SJCRH30 (cell line): Measurements from ENCODE around the gene FER1L5. TPM values are rescaled to one million over a fixed set of nuclear protein-coding genes. Genes with fewer than 3 reads are reported as not detected.

Experiments
- DNase-seq, 2 experiments: peaks; one replicate each; pipeline ENCODE4 v3.0.0-alpha.2; 2015 to 2020
- H3K27ac ChIP-seq: fragments of 250-450 bp; sonication (Bioruptor Pico); 2 replicates; pipeline ENCODE4 v1.5.1; 2020; ENCODE audit warnings: mild to moderate bottlenecking, moderate library complexity
- H3K27me3 ChIP-seq: fragments of 250-450 bp; sonication (Bioruptor Pico); 2 replicates; pipeline ENCODE4 v1.5.1; 2020; ENCODE audit warnings: mild to moderate bottlenecking, moderate library complexity
- H3K36me3 ChIP-seq: fragments of 250-450 bp; sonication (Bioruptor Pico); 2 replicates; pipeline ENCODE4 v1.5.1; 2020; ENCODE audit warnings: mild to moderate bottlenecking, moderate library complexity
- H3K4me1 ChIP-seq: fragments of 250-450 bp; sonication (Bioruptor Pico); 2 replicates; pipeline ENCODE4 v1.5.1; 2020; ENCODE audit warnings: mild to moderate bottlenecking, moderate library complexity
- H3K4me3 ChIP-seq: fragments of 250-450 bp; sonication (Bioruptor Pico); 2 replicates; pipeline ENCODE4 v1.5.1; 2020; ENCODE audit warnings: mild to moderate bottlenecking, moderate library complexity
- H3K9me3 ChIP-seq: fragments of 250-450 bp; sonication (Bioruptor Pico); replicated peaks from 2 replicates; pipeline ENCODE4 v1.5.1; 2020; ENCODE audit warnings: mild to moderate bottlenecking, moderate library complexity
- total RNA-seq: library from RNA; depleted of rRNA; stranded (reverse); fragments of >200 nt; shearing (Covaris generic); gene quantifications from 2 replicates; pipeline ENCODE4 v1.2.3, GENCODE V29; 2014; rRNA removed

The FER1L5 gene
- 0.04 TPM in 1 of 2 replicates, not detected in the other for total RNA-seq

DNA sequence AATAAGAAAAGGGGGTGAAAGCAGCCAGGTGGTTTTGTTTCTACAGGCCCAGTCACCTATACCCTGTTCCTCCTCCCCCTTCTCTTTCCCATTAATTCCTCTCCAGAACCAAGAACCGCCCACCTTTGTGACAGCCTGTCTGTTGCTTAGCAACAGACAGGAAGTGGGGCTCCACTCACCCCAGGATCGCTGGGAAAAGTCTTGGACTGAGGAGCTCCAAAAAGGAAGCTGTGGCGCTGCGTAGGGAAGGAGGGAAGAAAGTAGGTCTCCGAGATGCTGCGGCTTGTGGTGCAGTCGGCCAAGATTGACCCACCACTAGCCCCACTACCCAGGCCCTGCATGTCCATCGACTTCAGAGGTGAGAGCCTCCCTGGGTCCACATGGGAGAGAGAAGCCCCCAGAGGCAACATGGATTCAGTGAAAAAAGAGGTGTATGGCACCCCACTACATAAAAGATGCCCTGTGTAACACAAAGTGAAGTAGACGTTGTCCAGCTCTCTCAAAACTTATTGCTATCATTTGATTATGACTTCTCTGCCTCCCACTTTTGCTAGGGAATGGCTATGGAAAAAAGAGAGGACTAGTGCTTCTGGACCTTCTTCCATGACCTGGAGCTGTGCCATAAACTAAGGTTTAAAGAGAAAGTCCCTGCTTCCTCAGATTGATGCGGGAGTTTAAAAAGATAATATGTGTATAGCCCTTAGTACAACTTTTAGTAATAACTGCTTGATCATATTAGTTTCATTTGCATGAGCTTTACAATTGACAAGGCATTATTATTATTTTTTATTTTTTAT is at the start of gene FER1L5:
Gene FER1L5 (plus strand): TSS at position 201 of the 797 bp plus-strand sequence. CDS start 73 bp downstream, at position 274.
- Histone ChIP-seq H3K36me3 (no peaks in the 10 kb centered on the region), H3K27ac (no peak within 1 kb of the TSS), H3K4me3 (peak within 1 kb of the TSS; percentile 34), H3K27me3 (no peaks in the 10 kb centered on the region), H3K9me3 (no peaks in the 10 kb centered on the region), H3K4me1 (no peaks in the 10 kb centered on the region)
- DNase-seq, result peak; percentile 44 to 55

- no peaks in the 10 kb centered on the region for H3K4me1 ChIP-seq
- H3K36me3 ChIP-seq, result peaks cover 61% of the 10 kb centered on the region
- DNase-seq, result no peak
- no peak overlapping the region for H3K27ac ChIP-seq
- no peak overlapping the region for H3K4me3 ChIP-seq
- H3K9me3 ChIP-seq, result no peaks in the 10 kb centered on the region
- no peaks in the 10 kb centered on the region for H3K27me3 ChIP-seq
These were observed 48.3 kb upstream of the FER1L5 start for GRCh38 chr2:96594282-96594681.

- H3K36me3 ChIP-seq, result peaks cover 65% of the 10 kb centered on the region
- no peak overlapping the region for H3K4me3 ChIP-seq
- no peaks in the 10 kb centered on the region for H3K9me3 ChIP-seq
- no peak overlapping the region for H3K27ac ChIP-seq
- no peaks in the 10 kb centered on the region for H3K27me3 ChIP-seq
- DNase-seq, result no peak
- H3K4me1 ChIP-seq, result no peaks in the 10 kb centered on the region
These were observed 47.8 kb upstream of the FER1L5 start for GRCh38 chr2:96594691-96595152.

GRCh38 chr2:96596596-96596995 is 46.0 kb upstream of the FER1L5 start:
- Histone ChIP-seq H3K36me3 (peaks cover 81% of the 10 kb centered on the region), H3K4me3 (no peak overlapping the region), H3K4me1 (no peaks in the 10 kb centered on the region), H3K9me3 (no peaks in the 10 kb centered on the region), H3K27ac (no peak overlapping the region), H3K27me3 (no peaks in the 10 kb centered on the region)
- no peak for DNase-seq

- H3K4me1 ChIP-seq, result no peaks in the 10 kb centered on the region
- H3K4me3 ChIP-seq, result no peak overlapping the region
- no peak for DNase-seq
- no peak overlapping the region for H3K27ac ChIP-seq
- H3K27me3 ChIP-seq, result no peaks in the 10 kb centered on the region
- H3K36me3 ChIP-seq, result peaks cover 85% of the 10 kb centered on the region
- H3K9me3 ChIP-seq, result no peaks in the 10 kb centered on the region
These were observed 42.6 kb upstream of the FER1L5 start for GRCh38 chr2:96599941-96600340.

GRCh38 chr2:96601382-96602292 is 40.9 kb upstream of the FER1L5 start:
- DNase-seq, result no peak
- H3K9me3 ChIP-seq, result no peaks in the 10 kb centered on the region
- no peak overlapping the region for H3K4me3 ChIP-seq
- no peaks in the 10 kb centered on the region for H3K4me1 ChIP-seq
- peaks cover 89% of the 10 kb centered on the region for H3K36me3 ChIP-seq
- no peaks in the 10 kb centered on the region for H3K27me3 ChIP-seq
- no peak overlapping the region for H3K27ac ChIP-seq

DNA sequence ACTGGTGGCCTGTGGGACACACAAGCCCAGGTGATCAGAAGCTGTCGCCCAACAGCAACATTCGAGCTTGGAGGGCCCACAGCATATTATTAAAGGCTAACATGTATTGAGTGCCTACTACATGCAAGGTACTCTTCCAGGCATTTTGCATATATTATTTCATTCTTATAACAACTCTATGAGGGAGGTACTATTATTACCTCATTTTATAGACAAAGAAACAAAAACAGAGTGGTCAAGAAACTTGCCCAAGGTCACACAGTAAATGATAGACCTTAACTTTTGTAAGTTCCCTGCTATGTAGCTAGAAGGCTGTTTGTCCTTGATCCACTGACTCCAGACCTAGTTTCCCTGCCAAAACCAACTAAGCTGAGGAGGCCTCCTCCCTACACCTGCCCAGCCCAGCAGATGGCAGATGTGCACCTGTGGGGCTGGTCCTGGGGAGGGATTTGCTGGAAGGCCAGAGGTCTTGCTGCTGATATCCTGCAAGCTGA is 40.2 kb upstream of the FER1L5 start:
- no peaks in the 10 kb centered on the region for H3K27me3 ChIP-seq
- no peaks in the 10 kb centered on the region for H3K4me1 ChIP-seq
- no peak overlapping the region for H3K4me3 ChIP-seq
- no peaks in the 10 kb centered on the region for H3K9me3 ChIP-seq
- peaks cover 86% of the 10 kb centered on the region for H3K36me3 ChIP-seq
- no peak overlapping the region for H3K27ac ChIP-seq
- no peak for DNase-seq

DNA sequence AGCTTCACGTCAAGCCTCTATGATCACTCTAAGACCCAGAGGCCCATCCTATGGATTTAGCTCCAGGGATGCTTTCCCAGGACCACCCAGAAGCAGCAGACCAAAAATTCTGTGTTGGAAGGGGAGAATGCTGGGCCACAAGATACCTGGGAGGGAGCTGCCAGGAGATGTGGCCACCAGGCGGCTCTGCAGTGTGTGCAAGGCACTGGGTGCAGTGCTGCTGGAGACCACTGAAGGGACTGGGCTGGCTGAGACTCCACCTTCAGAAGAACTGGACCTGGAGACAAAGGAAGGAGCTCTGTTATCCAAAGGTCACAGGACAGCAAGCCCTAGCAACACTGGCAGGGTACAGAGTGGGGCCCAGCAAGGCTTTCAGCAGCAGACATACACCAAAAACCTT is 38.5 kb upstream of the FER1L5 start:
- Histone ChIP-seq H3K27me3 (no peaks in the 10 kb centered on the region), H3K36me3 (peaks cover 90% of the 10 kb centered on the region), H3K27ac (no peak overlapping the region), H3K4me3 (no peak overlapping the region), H3K4me1 (no peaks in the 10 kb centered on the region), H3K9me3 (no peaks in the 10 kb centered on the region)
- DNase-seq, result no peak

DNA sequence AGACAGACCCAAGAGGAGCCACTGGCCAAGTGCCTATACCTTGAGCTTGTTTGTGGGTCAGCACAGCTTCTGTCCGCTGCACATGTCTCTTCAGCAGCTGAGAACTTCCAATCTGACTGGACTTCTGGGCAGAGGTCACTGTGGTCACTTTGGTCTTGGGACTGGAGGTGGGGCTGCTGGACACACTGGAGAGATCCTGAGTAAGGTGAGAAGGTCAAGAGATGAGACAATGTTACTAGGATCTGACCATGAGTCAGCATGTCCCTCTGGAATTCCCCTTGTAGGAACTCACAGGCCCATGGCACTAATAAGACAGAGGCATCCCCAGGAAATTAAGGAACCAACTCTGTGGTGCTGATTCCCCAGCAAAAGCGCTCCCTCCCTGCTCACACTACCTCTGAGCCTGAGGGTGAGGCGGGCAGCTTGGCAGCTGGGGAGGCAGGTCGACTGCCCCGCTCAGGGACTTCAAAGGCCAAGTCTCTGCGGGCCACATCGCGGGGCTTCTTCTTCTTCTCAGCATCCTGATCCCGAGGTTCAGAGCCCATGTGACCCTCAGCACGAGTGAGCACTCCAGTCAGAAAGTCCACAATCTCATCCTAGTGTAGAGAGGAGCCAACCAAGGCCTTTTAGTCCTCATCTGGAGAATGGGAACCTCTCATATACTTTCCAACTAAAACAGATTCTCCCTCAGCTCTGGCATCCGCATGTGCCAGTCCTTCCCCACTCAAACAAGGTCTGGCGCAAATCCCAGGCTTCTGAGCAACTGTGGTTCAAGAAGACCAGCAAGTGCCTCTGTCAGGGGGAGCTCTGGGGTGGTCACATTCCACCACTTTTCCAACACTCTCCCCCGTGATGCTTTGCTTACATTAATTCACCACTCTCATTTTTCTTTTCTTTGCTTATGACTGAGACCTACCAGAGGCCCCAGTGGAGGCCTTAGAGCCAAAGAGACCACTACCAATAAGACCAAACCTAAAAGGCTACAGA is 33.8 kb upstream of the FER1L5 start:
- Histone ChIP-seq H3K36me3 (peaks cover 81% of the 10 kb centered on the region), H3K27ac (no peak overlapping the region), H3K9me3 (no peaks in the 10 kb centered on the region), H3K27me3 (no peaks in the 10 kb centered on the region), H3K4me1 (no peaks in the 10 kb centered on the region), H3K4me3 (no peak overlapping the region)
- DNase-seq, result no peak

DNA sequence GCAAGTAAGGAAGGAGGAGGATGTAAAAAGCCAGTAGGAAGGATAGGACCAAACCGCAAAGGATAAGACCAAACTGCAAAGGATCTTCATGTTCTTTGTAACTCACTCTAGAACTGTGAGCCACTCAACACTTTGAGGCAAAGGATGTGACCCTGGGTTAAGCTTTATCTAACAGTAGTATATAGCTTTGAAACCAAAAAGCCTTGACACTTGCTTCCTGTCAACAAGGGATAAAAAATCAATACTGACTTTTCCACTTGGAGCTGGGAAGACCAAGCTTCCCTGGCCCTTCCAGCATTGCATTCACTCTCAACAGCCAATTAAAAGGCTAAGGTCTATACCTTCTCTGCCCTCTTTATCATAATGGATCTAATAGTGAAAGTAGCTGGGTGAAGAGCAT is 26.4 kb upstream of the FER1L5 start:
- Histone ChIP-seq H3K4me1 (no peaks in the 10 kb centered on the region), H3K36me3 (peaks cover 44% of the 10 kb centered on the region), H3K9me3 (no peaks in the 10 kb centered on the region), H3K4me3 (no peak overlapping the region), H3K27me3 (no peaks in the 10 kb centered on the region), H3K27ac (no peak overlapping the region)
- no peak for DNase-seq

- Histone ChIP-seq H3K4me3 (no peak overlapping the region), H3K27ac (no peak overlapping the region), H3K4me1 (no peaks in the 10 kb centered on the region), H3K9me3 (no peaks in the 10 kb centered on the region), H3K36me3 (peaks cover 40% of the 10 kb centered on the region), H3K27me3 (no peaks in the 10 kb centered on the region)
- no peak for DNase-seq
These were observed 26.0 kb upstream of the FER1L5 start for GRCh38 chr2:96616535-96616934.

- Histone ChIP-seq H3K9me3 (no peaks in the 10 kb centered on the region), H3K36me3 (peaks cover 37% of the 10 kb centered on the region), H3K4me1 (no peaks in the 10 kb centered on the region), H3K27ac (no peak overlapping the region), H3K27me3 (no peaks in the 10 kb centered on the region), H3K4me3 (no peak overlapping the region)
- DNase-seq, result no peak
These were observed 25.6 kb upstream of the FER1L5 start for GRCh38 chr2:96617012-96617411.

DNA sequence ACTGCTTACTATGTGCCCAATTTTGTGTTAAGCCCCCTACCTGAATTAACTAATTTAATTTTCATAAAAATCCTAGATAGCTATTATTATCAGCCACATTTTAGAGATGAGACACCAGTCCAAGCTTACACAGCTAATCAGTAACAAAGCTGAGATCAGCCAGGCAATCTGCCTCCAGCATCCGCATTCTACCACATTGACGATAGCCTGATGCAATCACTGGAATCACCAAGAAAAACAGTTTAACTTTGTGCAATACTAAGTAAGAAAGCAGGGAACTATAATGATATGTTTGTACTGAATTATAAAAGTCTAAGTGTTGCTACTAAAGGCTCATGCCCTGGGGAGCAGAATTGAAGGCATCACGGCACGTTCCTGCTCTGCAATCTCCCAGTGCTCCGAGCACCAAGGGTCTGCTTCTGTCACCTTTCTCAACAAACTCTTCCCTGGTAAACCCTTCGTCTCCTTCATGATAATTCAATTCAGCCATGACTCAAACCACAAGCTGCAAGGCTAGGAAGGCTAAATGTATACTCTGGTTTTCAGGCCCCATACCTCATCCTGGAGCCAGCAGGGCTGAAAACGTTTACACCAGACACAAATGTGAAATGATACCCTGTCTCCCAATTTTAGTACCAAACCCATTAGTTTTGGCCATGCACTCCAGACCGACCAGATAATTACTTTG is 23.8 kb upstream of the FER1L5 start:
- H3K9me3 ChIP-seq, result no peaks in the 10 kb centered on the region
- H3K27ac ChIP-seq, result no peak overlapping the region
- peaks cover 25% of the 10 kb centered on the region for H3K36me3 ChIP-seq
- peaks cover 3% of the 10 kb centered on the region; the same call in 1 of the 2 replicates for H3K4me1 ChIP-seq
- DNase-seq, result no peak
- H3K4me3 ChIP-seq, result no peak overlapping the region
- H3K27me3 ChIP-seq, result no peaks in the 10 kb centered on the region
